Measurements from ENCODE around the gene VWA8.

- TF ChIP-seq TAF1 (IDR thresholded peaks at IDR 0.05; ENCODE audit: low read depth, low read length) (no peak), ASH2L (IDR thresholded peaks at IDR 0.05; ENCODE audit: low read length) (no peak), CTCF (IDR thresholded peaks at IDR 0.05; ENCODE audit: control extremely low read depth in 1 of 3, insufficient read depth in 1 of 3, low read depth in 1 of 3, low read length in 3 of 3) (no peak), GABPA (IDR thresholded peaks at IDR 0.05; ENCODE audit: borderline replicate concordance, insufficient read depth, low read length) (no peak), CHD1 (IDR thresholded peaks at IDR 0.05; ENCODE audit: low read depth, low read length) (no peak), SAP30 (IDR thresholded peaks at IDR 0.05; ENCODE audit: insufficient read depth, insufficient replicate concordance, low read length) (no peak), MAX (IDR thresholded peaks at IDR 0.05) (no peak), BRCA1 (IDR thresholded peaks at IDR 0.05; ENCODE audit: low read depth, low read length) (no peak), YY1 (IDR thresholded peaks at IDR 0.05; ENCODE audit: low read depth, low read length) (no peak), RFX5 (IDR thresholded peaks at IDR 0.05; ENCODE audit: borderline replicate concordance, low read depth, low read length) (no peak), POLR2AphosphoS5 (IDR thresholded peaks at IDR 0.05; ENCODE audit: low read depth, low read length) (no peak), ATF2 (IDR thresholded peaks at IDR 0.05; ENCODE audit: low read length) (no peak)
Observed at GRCh38 chr13:41842036-41842620, 118.8 kb downstream of the VWA8 start.
